KBM-7 (cell line): ENCODE data around the gene PCMTD2.

Experiments
- DNase-seq: peaks from one replicate; pipeline ENCODE4 v3.0.0-alpha.2; 2015
- in situ Hi-C: fragments of 300-500 bp; cut with MboI; formaldehyde crosslinking; loops from 2 replicates; pipeline ENCODE4 v1.14.3; 2020; ENCODE audit warnings: low sequenced_read_pairs, low pct_unique_long_range_greater_than_20kb, mixed read lengths

The PCMTD2 gene

DNA sequence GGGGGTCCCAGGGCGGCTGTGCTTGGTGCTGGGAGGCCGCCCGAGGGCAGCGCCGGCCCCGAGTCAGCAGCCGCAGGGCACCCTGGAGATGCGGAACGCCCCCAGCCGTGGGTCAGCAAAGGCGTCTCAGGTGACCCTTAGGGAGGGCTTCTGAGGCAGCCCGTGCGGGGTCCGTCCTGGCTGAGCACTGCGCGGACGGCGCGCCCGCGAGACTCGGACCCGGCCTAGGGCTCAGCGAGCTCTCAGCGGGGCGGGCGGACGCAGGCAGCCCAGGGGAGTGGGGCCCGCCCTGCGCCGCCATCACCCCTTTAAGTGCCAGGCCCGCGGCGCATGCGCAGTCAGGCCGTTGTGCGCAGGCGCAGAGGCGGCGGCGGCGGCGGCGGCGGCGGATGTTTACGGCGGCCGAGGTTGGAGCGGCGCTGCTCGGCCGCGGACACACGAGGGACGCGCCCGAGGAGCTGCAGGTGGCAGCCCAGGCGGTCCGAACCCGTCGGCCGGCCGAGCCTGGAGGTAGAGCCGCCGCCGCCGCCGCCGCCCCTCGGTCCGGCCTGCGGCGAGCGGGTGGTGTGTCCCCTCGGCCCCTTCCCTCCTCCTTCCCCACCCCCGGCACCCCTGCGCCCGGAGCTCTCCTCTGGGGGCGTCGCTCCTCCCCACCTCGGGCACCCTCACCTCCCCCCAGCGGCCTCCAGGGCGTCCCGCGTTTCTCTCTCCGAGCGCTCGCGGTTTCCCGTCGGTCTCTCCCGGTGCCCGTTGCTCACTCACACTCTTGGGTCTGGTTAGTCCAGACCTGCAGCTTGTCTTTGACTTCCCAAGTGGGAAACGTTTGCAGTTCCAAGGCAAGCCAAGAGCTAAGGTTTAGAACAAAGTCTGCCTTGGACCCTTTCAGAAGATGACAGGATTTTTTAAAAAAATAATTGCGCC, at the start of gene PCMTD2:
Gene PCMTD2 (plus strand): TSS at position 388 of the 921 bp plus-strand sequence. CDS start 4,218 bp downstream, outside the sequence.
- in situ Hi-C loops, result no loop called here
- DNase-seq, result peak; percentile 92

DNA sequence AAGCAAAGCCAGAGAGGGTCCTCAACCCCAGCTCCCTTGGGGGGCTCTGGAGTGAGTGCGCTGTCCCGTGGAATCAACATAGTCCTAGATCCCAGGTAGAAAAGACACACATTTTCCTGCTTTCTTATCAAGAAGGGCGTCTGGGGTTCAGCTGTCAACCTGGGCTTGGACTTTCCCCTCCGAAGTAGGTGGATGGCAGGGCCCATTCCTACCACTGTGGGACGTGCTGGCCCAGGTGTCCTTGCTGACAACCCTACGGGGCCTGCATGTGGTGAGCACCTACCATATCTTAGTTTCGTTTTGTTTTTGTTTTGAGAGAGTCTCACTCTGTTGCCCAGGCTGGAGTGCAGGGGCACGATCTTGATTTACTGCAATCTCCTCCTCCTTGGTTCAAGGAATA, 48.9 kb upstream of the PCMTD2 start:
- DNase-seq, result no peak
- in situ Hi-C loops, result no loop called here

DNA sequence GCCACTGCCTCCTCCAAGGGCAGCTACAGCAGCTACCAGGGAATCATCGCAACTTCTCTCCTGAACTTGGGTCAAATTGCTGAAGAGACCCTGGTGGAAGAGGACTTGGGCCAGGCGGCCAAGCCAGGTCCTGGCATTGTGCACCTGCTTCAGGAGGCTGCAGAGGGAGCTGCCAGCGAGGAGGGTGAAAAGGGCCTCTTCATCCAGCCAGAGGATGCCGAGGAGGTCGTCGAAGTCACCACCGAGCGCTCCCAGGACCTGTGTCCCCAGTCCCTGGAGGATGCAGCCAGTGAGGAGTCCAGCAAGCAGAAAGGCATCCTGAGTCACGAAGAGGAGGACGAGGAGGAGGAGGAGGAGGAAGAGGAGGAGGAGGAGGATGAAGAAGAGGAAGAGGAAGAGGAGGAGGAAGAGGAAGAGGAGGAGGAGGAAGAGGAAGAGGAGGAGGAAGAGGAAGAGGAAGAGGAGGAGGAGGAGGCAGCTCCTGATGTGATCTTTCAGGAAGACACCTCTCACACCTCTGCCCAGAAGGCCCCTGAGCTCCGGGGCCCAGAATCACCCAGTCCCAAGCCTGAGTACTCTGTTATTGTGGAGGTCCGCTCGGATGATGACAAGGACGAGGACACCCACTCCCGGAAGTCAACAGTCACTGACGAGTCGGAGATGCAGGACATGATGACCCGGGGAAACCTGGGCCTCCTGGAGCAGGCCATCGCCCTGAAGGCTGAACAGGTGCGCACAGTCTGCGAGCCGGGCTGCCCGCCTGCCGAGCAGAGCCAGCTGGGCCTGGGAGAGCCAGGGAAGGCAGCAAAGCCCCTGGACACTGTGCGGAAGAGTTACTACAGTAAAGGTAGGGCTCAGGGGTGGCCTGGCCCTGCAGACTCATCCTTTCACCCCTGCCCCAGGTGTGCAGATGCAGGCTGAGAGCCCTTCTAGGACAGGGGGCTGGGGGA, 47.6 kb upstream of the PCMTD2 start:
- in situ Hi-C loops, result no loop called here
- no peak for DNase-seq

DNA sequence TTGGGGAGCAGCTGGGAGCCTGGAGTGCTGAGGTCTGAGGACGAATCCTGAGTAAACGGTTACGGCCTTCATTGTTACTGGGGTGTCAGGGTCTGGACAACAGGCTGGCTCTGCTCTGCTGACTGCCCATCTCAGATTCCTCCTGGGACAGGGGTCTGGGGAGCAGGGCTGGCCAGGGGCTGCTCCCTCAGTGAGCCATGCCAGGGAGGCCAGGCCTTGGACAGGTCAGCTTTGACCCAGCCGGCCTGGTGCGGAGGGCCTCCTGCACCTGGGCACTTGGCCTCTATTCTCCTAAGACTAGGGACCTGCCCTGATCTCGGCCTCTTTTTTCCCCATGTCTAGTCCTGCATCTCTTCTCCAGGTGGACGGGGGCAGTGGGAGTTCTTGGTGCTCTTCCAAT, 46.4 kb upstream of the PCMTD2 start:
- no peak for DNase-seq
- in situ Hi-C loops, result no loop called here

DNA sequence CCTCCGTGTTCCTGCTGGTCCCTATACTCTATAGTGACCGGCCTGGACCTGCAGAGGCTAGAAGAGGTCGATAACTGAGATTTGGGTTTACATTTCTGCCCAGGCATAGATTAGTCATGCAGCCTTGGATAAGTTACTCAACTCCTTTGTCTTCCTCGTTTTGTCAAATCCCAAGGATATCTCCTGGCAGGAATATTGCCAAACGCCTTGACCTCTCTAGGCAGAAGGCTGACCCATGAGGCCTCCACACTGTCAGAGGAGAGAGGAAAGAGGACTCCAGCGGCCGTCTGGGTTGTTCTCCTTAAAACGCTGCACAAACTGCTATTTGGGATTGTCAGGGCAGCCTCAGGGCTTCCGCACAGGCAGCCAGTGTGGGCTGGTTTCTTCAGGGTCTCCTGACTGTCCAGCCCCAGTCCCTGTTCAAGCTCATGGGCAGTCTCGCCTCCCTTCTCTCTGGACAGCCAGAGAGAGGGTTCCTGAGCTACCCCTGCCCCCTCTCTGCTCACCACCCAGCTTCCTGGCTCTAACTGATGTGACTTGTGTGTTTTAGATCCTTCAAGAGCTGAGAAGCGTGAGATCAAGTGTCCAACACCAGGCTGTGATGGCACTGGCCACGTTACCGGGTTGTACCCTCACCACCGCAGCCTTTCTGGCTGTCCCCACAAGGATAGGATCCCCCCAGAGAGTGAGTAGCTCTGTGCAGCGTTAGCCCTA, 44.7 kb upstream of the PCMTD2 start:
- in situ Hi-C loops, result no loop called here
- DNase-seq, result no peak

DNA sequence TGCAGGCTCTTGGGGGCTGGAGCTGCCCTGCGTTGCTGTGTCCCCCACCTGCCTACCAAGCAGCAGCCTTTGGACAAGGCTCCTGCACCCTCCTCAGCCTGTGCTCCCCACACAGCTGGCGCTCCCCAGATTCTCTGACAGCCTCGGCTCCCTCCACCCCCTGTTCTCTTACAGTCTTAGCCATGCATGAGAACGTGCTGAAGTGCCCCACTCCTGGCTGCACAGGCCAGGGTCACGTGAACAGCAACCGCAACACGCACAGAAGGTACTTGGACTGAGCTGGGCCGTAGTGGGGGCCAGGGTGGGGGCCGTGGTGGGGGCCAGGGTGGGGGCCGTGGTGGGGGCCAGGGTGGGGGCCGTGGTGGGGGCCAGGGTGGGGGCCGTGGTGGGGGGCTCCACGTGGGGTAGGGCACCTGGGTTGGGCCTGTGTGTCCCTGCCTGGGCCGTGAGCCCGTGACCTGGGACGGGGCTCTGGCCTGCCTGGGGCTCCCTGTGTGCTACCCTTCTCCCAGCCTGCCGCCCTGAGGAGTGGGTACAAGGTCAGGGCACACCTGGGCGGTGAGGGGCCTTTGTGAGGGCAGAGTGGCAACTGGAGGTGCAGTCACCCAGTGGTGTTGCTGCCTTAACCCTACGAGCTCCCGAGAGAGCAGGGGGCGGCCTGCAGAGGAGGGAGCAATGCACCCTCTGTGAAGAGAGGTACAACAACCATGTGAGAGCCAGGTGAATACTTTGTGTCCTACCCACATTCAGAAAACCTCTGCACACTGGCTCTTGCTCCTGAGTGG, 43.5 kb upstream of the PCMTD2 start:
- in situ Hi-C loops, result no loop called here
- no peak for DNase-seq

DNA sequence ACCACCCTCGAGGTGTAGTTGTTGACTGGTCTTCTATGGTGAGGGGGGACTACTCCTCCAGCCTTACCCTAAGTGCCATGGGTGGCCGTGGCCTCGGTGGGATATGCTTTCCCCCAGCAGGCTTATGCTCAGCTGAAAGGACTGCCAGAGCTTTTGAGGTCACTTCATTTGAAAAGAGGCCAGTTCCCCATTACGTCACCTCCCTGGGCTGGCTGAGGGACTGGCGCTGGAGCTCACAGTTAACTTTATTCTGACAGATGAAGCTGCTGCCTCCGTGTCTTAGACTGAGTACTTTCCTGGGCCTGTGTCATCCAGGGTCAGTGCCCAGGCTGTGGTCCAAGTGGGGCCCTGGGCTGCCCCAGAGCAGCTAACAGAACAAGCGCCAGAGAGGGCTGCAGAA, 42.8 kb upstream of the PCMTD2 start:
- in situ Hi-C loops, result no loop called here

DNA sequence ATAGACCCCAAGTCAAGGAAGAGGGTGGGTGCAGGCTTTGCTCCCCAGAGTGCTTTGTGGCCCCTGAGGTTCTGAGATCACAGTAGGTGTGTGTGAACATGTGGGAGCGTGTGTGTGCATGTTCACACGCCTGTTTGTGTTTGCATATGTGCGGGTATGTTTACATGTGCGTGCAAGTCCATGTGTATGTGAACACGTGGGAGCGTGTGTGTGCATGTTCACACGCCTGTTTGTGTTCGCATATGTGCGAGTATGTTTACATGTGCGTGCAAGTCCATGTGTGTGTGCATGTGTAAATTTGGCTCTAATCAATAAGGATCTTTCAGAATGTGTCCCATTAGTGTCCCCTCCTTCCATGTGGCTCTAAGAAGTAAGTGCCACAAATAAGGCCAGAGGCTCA, 41.4 kb upstream of the PCMTD2 start:
- no peak for DNase-seq
- in situ Hi-C loops, result no loop called here

More for the DNA sequence above, 42.8 kb upstream of the PCMTD2 start:
- DNase-seq, result no peak

DNA sequence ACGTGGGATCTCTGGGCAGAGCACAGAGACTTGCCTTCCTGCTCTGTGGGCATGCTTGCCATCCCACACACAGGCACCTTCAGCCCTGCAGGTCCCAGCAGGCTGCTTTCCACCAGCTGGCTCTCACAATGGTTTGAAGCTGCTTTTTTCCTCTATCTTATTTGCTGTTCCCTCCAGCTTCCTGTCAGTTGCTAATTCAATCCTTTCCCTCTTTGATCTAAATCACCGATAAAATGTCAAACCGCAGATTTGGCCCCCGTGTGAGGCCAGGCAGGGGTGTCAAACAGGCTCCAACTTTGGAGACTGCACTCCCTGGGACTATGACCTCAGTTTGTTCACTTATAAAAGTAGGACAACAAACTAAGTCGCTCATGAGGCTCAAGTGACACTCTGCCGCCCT, 40.6 kb upstream of the PCMTD2 start:
- peak; percentile 37 for DNase-seq
- in situ Hi-C loops, result no loop called here

DNA sequence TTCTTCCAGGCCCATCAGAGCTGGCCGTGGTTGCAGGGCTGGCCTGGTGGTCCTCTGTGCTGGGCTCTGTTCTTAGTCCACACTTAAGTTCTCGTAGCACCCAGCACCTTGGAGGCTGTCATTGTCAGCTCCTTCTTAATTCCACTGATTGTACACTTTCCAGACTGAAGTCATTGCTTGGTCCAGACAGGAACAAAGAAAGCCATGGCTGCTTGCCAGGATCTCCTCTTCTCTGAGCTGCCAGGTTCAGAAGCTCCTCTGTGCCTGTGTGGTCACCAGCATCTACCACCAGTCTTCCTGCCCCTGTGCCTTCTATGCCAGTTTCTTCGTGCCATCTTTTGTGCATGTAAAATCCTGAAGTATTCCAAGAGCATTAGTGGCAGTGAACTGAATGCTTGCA, 39.5 kb upstream of the PCMTD2 start:
- in situ Hi-C loops, result no loop called here
- no peak for DNase-seq

DNA sequence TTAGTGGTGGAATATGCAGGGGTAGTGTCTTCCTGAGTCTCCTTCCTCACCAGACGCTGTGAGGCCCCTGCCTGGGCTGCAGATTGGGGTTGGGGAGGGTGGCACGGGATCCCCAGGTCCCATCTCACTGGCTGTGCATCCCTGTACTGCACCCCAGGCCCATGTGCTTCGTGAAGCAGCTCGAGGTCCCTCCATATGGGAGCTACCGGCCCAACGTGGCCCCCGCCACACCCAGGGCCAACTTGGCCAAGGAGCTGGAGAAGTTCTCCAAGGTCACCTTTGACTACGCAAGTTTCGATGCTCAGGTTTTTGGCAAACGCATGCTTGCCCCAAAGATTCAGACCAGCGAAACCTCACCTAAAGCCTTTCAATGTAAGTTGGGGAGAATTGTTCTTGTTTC, 38.6 kb upstream of the PCMTD2 start:
- in situ Hi-C loops, result no loop called here
- DNase-seq, result no peak

DNA sequence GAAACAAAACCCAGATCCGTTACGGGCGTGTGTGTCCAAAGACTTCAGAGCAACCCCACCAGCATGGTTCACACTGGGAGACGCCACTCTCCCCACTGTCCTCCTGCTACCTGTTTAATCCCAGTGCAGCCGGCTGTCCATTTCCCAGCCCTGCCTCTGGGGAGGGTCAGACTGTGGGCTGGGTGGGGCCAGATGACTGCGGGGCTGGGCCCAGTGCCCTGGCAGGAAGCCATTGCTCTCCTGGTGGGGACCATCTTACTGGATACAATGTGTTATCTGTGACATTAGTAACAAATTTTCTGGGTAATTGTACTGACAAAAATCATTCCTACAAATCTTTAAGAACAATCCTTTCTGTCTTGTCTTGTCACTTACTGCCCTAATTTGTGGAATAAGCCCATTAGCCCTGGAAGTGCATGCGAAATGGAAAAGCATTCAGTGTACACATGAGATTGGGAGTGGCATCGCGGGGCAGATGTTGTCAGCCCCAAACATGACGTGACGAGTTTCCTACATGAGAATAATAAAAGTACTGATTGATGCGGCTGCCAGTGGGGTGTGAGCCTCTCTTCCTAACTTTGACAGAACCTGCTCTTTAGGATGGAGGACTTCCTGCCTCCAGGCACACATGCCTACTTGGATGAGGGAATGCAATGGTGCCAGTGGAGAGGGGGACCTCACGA, 37.9 kb upstream of the PCMTD2 start:
- in situ Hi-C loops, result no loop called here
- DNase-seq, result no peak

DNA sequence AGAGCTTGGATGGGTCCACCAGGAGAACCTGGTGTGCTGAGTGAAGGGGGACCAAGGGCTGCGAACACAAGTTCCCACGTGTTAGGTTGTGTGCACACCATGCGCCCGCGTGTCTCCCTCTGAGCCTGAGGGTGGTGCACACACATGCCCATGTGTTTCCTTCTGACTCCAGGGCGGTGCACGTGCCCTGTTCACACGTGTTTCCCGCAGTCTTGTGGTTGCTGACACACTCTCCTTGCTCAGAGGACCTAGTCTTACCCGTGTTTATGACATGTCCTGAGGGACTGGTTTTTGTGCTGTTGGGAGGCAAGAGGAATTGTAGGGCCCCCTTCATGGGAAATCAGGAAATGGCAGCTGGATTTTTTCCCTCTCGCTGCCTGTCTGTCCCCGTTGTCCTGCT, 36.3 kb upstream of the PCMTD2 start:
- in situ Hi-C loops, result no loop called here

DNA sequence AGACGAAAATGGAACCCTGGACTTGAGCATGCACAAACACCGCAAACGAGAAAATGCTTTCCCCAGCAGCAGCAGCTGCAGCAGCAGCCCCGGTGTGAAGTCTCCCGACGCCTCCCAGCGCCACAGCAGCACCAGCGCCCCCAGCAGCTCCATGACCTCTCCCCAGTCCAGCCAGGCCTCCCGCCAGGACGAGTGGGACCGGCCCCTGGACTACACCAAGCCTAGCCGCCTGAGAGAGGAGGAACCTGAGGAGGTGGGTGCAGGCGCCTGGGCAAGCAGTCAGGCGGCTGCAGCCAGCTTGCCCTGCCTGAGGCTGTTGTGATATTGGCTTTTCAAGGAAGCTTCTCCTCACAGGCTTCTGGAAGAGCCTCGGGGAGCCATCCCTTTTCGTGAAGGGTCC, 35.8 kb upstream of the PCMTD2 start:
- DNase-seq, result no peak
- in situ Hi-C loops, result no loop called here

More for the DNA sequence above, 36.3 kb upstream of the PCMTD2 start:
- no peak for DNase-seq

DNA sequence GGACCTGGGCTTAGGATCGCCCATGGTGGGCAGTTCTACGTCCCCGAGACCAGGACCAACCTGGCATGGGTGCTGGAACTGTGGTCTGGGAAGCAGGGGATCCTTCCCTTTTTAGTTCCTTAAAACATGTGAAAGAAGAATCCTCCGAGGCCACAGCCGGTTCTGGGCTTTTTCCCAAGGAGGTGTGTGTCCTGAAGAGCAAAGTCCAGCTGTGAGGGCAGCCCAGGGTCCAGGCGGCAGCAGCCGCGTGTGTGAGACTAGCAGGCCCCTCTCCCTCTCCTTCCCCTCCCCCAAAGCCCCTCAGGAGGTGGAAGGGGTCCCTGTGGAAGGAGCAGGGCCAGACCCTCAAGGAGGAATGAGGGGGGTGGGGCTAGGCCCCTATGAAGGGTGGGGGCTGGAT, 35.1 kb upstream of the PCMTD2 start:
- in situ Hi-C loops, result no loop called here
- DNase-seq, result no peak

DNA sequence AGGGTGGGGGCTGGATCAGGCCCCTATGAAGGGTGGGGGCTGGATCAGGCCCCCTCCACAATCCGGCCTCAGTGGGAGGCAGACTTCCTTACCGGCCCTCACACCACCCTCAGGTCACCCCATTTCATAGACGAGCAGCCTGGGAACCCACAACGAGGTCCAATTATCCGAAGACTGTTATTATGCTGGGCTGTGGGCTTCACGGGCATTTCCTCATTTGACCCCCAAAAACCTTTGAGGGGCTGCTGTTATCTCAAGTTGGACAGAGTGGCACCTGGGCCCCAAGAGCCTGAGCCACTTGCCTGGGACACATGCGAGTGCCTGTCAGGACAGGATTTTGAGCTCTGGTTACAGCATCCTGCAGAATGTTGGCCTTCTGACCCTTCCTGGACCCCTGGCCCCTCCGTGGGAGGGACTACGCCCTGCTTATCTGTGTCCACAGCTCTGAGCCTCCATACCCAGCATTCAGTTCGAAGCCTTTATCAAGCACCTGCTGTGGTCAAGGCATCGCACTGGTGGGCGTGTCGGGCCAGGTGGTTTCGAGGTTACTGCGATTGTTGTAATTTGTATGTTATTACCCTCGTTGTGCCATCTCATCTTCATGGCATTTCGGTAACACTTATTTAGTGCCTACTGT, 34.5 kb upstream of the PCMTD2 start:
- no peak for DNase-seq
- in situ Hi-C loops, result no loop called here

DNA sequence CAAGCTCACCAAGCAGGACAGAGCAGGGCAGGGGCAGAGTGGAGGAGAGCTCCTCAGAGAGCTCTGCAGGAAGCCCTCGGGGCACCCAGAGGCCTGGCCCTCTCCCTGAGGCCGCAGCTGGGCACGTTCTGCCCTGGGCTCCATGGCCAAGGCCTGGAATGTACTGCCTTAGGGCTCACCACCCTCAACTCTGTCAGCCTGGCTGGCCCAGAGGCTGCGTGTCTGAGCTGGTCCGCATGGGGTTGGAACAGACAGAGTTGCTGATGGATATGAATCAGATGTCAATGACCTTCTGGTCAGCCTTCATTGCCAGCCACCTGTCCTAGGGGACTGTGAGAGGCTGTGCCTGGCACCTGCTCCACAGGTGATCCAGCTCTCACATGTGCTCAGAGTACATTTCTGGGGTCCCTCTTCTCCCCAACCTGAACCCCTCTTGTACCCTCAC, 33.2 kb upstream of the PCMTD2 start:
- DNase-seq, result no peak
- in situ Hi-C loops, result no loop called here
